Activated CD4-positive, CD25-positive, alpha-beta regulatory T cell treated with anti-CD3 and anti-CD28 coated beads, Interleukin-2, amount 50 U/mL, for 24 hours (primary cell): ENCODE measurements around the gene GLRX.
A peak's percentile ranks its signal among the peaks of the same experiment; 100 is the strongest.
"Not testable (repeated sequence)": the region's sequence is repeated elsewhere in the genome, so short reads cannot be mapped to it uniquely, and the experiment has no call there.

ENCODE experiments used
- ATAC-seq, 2 donors: fragments of 150-1000 bp; cut with Tn5 transposase; one replicate each; pipeline ENCODE4 v1.10.0; 2021; ENCODE audit warnings: mild to moderate bottlenecking in 1 of 2, moderate library complexity in 1 of 2

GLRX gene

DNA sequence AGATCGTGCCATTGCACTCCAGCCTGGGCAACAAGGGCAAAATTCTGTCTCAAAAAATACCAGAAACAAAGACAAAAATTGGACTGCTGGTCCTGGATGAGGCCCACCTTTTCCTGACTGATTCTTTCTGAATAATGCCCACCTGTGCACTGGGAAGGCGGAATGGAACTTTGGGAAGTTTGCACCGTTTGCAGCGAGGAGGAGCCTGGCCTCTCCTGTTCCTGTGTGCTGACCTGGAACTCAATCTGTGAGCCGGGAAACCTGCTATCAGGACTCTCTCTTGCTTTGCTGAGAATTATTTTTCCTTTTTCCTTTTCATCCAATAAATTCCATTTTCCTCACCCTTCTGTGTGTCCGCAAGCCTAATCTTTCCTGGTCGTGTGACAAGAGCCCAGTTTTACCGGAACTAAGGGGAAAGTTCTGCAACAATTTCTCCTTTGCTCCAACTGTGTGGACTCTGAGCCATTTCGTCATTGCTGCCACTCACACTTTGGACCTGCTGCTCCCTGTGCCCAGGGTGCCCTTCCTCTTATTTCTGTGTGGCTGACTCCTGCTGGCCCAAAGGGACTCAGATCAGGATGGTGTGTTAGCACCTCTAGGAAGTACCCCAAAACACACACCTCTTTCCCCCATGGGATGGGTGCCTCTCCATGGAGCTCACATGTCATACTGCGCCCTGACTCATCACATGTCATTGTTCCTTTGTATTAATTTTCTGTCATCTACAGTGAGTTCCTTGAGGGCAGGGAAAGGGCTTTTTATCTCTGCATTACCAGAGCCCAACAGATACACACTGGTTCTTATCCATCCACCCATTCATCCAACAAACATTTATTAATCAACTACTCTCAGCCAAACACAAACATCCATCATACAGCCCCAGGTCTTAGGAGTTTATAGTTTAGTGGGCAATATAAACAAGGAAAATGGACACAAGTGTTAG is 4.7 kb upstream of the GLRX start:
- ATAC-seq: no peak

DNA sequence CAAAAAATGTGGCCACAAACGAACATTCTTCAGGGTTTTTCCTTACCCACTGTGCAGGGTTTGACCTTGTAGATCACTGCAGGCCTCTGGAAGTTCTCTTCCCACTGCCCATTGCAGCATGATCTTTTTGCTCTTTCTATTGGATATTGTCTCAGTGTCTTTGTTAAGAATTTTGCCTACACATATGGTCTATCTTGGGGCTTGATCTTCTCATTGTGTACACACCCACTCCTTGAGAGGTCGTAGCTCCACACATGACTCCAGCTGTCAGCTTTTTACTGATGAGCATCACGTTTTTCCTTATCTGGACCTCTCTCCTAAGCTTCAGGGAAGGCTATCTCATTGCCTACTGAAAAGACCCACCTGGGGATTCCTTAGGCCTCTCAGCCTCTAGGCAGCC is 3.0 kb upstream of the GLRX start:
- no peak for ATAC-seq

DNA sequence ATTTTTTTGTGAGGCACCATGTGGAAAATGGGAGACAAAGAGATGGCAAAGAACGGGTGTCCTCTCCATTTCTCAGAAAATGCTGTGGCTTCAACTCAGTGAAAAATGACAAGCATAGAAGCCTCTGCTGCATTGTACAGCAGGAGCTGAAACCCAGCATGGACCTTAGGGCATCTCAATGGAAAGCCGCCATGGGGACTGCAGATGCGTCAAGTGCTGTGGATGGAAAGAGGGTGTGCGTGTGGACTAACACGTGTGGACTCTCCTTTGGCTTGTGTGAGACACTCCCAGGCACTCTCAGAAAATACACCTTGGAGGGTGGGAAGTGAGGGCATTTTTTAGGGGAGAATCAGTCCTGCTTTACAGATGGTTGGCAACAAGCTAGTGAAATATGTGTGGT is 2.2 kb upstream of the GLRX start:
- no peak for ATAC-seq

DNA sequence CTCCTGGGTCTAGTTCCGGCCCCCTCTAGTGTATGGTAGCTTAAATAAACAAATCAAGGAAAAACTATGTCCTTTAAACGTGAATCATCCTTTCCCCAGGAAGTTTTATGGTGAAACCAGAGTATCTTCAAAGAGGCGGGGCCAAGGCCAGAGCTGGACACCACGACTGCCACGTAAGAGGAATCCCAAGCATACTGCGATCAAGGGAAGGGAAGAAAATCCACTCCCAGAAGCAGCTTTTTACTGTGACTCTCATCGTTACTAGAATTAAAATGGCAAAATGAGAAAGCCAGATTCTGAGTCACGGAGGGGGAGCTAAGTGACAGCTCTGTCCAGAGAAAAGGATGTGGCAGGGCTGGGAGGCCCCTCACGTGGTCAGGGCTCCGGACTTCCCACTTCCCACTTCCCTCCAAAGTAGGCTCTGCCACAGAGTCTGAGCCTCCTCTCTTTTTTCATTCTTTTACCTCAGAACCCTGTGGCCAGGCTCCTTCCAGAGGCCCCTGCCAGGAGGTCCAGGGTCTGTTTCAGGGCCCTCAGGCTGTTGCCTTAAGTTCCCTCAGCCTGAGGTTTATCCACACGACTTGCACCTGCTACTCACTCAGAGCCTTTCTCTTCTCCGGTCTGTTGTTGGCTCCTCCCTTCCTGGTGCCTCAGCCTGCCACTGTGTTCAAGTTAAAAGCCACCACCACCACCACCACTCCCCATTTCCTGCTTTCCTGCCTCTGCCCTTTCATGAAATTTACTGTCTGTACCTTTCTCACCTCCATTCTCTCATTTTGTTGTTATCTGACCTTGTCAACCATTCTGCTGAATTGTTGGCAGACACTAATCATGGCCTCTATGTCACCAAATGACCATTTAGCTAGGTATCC is 1.4 kb upstream of the GLRX start:
- peak; percentile 42 to 56 for ATAC-seq

DNA sequence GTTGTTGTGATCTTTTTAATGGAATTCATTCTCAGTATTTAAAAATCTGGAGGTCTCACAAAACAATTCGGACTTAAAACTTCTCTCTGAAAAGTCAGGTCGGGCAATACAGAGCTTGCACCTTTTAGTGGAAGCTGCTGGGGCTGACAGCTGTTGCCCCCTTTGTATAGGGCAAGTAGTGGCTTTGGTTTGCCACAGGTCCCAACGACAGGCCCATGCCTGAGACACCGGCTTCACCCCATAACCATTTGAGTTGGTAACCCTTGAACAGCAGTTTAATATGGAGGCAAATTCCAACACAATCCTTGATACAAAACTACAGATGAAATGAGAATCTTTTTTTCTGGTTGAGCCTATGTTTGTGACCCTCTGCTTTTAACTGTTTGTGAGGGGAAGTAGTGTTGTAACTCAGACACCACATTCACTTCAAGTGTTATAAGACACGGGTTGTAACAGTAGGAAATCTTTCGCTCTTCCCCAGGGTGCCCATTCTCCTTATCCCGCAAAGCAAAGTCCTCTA is 752 bp upstream of the GLRX start:
- ATAC-seq: no peak

DNA sequence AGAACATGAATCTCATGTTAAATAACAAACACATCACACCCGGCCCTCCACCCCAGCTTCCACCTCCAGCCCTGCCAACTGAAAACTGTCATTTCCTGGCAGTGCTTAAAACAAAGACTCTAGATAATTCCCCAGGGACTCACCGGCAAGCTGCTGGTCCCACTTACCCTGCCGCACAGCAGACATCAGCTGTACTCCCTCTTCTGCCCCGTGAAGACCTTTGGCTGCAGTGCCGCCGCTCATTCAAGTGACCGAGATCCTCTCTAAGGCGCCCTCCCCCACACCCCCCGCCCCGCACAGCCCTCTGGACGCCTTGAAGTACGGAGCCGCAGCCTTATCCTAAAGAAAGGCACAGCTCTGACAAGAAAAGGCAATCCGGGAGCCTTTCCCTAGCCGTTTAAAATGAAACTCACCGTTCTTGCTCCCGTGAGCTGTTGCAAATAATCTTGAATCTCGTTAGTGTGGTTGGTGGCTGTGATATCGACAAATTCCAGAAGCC is 434 bp downstream of the GLRX start:
- no peak for ATAC-seq

DNA sequence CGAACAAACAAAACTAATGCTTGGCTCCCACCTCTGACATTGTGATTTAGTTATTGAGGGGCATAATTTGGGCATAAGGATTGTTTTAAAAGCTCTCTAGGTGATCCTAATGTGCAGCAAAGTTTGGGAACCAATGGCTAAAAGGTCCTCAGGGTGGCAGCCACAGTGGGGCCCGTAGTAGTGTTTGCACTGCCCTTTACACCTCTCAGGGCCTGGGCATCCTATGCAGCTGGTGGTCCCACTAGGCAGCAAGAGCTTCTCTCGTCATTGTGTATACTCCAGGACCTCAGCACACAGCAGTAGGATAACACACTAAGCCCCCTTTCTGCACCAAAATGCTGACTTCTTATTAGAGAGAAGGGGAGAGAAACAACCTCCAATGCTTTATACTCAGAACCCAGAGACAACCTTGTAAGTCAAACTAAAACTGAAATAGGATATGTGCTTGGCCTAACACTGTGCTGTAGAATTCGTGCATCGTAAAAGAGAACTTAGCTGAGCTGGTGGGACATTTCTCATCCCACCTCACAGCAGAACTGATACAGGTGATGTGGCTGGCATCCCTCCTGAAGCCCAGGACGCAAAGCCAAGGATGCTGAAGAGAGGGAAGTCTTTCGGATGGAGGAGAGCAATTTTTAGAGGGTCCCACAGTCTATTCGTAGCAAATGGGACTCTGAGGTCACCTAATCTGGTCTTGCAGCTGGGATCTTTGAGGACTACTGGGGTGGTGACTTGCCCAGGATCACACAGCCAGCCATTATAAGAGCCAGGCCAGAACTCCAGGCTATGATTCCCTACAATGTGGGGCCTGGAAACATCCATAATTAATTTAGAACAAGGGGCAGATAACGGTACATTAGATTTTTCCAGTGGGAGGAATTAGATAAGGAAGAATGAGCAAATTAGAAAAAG is 1.2 kb downstream of the GLRX start:
- ATAC-seq: peak; percentile 11 to 19

DNA sequence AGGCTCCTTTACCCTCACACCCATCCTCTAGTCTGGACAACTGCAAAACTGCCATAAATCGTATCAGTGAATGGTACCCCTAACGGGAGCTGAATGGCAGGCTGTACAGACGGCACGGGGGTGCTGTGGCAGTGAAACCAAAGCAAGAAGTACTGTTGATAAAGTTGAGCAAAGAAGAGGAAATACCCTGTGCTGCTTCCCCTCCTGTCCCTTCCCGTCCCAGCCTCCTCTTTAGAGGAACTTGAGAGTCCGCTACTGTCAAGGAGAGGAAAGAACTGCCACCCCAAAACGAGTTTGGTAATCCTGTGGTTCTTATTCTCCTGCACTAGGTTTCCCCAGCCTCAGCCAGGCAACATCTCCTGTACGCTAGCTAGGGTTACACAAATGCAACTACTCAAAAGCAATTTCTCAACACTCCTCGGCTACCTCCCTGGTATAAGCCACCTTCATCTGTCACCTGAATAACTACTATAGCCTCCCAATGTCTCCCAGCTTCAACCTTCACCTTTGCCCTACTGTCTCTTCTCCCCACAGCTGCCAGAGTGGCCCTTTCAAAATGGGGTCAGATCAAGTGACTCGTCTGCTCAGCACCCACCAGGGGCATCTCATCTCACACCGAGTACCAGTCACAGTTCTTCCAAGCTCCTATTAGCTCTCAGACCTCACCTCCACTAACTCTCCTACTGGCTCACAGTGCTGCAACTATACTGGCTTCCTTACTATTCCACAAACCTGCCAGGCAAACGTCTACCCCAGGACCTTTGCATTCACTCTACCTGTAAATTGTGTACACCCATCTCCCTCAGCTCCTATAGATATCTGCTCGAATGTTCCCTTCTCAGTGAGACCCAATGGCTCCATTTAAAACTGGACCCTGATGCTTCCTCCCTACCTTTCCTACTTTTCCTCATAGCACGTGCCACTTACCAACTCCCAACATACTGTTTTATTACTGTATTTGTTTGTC is 4.1 kb downstream of the GLRX start:
- ATAC-seq: peak; percentile 17 to 37

DNA sequence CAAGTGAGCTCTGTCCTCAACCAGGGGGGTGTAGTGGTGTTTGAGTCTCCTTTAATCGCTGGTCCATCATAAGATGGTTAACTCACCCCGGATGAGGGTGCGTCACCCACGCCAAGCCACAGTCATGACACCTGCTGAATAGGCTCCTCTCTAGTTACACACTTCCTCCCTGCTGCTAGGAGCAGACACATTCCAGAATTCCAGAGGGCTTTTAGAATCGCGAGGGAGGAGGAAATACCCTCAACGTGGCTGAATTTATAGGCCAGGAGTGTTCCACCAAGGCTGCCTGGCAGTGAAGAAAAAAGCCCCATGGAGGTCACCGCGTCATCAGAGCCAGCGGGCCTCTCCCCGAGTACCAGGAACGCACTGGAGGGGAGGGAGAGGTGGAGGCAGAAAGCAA is 5.1 kb downstream of the GLRX start:
- ATAC-seq: peak; percentile 59 to 60

DNA sequence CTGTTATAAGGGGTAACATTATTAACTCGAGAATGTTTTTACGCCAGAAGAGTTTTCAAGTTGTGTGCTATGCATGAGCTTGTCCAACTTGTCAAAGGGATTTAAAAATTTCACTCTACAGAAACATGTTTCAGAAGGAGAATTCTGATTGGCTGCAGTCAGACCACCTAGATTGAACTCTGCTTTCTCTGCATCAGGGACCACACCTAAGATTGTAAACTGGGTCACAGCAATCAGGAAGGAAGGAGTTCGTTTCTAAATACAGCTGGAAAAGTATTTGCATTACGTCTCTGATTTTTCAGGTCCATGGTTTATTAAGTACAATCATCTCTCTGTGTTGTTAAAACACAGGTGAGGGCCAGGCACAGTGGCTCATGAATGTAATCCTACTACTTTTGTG is 5.8 kb downstream of the GLRX start:
- no peak for ATAC-seq

DNA sequence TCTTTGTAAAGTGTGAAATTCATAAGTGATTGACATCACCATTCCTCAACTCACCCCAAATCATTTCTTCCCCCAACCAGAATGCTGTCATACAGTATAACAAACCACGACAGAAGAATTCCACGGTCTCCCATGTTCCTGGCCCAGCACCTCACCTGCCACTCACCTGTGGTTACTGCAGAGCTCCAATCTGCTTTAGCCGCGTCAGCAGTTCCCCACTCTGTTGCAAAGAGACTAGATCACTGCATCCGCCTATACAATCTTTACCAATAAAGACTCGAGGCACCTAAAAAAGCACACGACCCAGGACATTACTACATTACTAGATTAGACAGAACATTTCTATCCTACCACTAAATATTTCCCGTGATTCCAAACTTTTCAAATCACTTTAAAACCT is 6.2 kb downstream of the GLRX start:
- ATAC-seq: no peak

DNA sequence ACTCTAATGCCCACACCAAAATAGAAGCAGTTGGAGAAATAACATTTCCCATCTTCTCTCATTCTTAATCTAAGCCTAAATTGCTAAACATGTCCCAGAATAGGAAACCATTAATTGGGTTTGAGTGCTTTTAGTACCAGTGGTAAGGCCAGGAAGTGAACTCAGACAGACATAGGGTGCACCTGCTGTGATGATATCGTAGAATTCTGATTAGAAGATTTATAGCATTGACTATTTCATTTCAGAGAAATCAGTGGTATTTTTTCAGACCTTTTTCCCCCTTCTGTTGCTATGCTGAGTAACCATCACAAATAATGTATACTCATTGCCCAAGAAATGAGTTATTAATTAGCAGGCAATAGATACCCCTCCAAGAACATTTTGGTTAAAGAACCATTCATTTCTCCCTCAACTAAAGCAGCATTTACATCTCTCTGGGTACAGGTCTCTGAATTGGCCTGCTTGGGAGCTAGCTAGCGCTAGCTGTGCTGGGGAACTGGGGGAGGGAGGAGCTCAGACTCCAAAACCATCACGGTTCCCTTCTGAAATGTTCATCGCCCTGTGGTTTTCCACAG is 7.3 kb downstream of the GLRX start:
- ATAC-seq: peak; percentile 55 to 68

DNA sequence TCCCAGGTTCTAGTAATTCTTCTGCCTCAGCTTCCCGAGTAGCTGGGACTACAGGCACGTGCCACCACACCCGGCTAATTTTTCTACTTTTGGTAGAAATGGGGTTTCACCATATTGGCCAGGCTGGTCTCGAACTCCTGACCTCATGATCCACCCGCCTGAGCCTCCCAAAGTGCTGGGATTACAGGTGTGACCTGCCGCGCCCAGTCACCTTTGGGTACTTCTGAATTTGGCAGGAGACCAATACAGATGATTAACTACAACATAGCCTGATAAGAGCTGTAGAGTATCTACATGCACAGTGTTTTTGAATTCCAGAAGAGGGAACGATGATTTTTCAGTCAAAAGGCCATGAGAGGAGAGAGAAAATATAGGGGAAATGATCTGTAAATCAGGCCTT is 9.5 kb downstream of the GLRX start:
- ATAC-seq: not testable (repeated sequence)

DNA sequence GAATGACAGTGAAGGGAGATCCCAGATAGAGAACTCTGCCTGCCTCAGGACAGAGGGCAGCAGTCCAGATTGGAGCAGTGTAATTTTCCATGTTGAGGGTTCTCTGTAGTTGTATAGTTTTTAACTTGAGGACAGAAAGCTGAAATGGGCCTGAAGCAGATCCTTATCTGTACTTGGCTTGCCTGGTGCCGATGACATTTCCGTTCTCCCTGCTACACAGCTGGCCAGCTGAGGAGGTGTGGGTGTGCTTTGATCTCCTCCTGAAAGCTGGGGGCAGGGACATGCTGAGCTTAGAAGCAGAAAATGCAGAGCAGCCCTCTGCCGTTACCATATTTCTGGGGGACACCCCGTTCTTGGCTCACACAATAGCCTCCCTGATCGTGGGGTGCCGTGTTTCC is 10.5 kb downstream of the GLRX start:
- ATAC-seq: peak; percentile 7 to 12

DNA sequence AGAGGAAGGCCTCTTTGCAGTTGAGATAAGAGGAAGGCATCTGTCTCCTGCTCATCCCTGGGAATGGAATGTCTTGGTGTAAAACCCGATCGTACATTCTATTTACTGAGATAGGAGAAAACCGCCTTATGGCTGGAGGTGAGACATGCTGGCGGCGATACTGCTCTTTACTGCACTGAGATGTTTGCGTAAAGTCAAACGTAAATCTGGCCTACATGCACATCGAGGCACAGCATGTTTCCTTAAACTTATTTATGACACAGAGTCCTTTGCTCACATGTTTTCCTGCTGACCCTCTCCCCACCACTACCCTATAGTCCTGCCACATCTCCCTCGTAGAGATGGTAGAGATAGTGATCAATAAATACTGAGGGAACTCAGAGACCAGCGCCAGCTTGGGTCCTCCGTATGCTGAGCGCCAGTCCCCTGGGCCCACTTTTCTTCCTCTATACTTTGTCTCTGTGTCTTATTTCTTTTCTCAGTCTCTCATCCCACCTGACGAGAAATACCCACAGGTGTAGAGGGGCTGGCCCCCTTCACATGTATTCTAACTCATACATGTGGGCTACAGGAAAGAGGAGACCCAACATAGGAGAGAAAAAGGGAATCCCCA is 11.0 kb downstream of the GLRX start:
- not testable (repeated sequence) for ATAC-seq

DNA sequence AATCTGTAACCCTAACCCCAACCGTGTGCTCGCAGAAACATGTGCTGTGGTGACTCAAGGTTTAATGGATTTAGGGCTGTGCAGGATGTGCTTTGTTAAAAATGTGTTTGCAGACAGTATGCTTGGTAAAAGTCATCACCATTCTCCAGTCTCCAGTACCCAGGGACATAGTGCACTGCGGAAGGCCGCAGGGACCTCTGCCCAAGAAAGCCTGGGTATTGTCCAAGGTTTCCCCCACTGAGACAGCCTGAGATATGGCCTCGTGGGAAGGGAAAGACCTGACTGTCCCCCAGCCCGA is 11.5 kb downstream of the GLRX start:
- not testable (repeated sequence) for ATAC-seq

DNA sequence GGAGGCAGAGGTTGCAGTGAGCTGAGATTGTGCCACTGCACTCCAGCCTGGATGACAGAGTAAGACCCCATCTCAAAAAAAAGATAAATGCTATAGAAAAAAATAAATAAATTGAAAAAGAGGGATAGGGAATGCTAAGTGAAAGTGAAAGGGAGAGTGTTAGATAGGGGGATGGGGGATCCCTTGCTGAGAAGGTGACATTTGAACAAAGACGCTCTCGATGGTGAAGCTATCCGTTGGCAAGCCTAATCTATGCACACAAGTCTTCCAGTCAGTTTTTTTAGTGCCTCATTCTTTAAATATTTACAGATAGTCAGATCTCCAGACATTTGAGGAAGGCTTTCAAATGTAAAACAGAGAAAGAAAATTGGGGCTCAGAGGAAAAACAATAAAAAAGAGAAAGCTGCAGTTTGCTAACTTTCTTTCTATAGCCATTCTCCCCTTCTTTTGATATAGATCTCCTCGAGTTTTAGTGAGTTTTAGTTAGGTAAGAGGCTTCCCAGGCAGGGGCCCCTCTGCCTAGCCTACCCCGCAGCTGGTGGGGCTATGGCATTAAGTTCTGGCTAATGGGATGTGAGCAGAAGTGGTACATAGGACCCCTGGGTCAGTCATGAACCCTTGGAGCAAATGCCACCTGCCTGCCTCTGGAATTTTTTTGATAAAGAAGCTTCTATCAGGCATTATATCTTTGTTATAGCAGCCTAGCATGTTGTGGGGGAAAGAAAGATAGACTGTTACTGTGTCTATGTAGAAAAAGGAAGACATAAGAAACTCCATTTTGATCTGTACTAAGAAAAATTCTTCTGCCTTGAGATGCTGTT is 12.0 kb downstream of the GLRX start:
- ATAC-seq: no peak

DNA sequence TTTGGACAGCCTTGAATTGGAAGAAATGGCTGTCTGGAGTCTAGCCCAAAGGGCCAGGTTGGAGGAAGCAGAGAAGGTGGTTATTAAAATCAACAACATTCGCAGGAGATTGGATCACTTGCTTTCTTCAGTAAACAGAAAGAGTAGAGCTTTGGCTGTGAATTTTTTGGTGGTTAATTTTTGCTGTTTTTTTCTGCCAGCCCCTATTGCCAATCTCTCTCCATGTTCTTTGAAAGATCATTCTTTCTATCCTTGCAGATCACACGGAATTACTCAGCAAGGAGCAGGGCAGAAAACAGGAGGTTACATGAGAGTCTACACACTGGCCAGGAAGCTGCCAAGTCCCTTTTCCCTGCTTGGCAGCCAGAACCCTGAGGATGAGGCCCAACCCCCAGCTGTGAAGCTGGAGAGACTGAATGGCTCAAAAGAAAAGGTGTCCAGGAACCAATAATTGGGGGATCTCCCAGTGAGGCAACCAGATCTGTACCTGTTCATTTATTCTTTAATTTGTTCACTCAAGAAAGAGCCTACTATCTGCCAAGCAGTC is 13.0 kb downstream of the GLRX start:
- no peak for ATAC-seq
